SK-N-SH (cell line): ENCODE data around the gene BRD4.

Source experiments
- EZH2phosphoT487 ChIP-seq: fragments of 200-600 bp; sonication (generic); IDR thresholded peaks from 2 replicates; pipeline ENCODE4 v1.6.1; 2017; ENCODE audit warnings: low read depth, mixed run types, mild to moderate bottlenecking, antibody characterized with exemption, moderate library complexity, borderline replicate concordance
- JUND ChIP-seq: IDR thresholded peaks from 2 replicates; pipeline ENCODE4 v1.4.0; 2012
- SMC3 ChIP-seq: IDR thresholded peaks from 2 replicates; pipeline ENCODE4 v1.6.1; 2012; ENCODE audit warnings: low read depth, low read length, improper control_type of control experiment
- YY1 ChIP-seq: IDR thresholded peaks from 2 replicates; pipeline ENCODE4 v1.4.0; 2012; ENCODE audit warnings: low read depth, mild to moderate bottlenecking
- TF ChIP-seq, protein P1 (sequence below): fragments of 200-600 bp; sonication (generic); IDR thresholded peaks from 2 replicates; pipeline ENCODE4 v1.6.1; 2017; ENCODE audit warnings: antibody characterized with exemption, mild to moderate bottlenecking, moderate library complexity

DNA sequence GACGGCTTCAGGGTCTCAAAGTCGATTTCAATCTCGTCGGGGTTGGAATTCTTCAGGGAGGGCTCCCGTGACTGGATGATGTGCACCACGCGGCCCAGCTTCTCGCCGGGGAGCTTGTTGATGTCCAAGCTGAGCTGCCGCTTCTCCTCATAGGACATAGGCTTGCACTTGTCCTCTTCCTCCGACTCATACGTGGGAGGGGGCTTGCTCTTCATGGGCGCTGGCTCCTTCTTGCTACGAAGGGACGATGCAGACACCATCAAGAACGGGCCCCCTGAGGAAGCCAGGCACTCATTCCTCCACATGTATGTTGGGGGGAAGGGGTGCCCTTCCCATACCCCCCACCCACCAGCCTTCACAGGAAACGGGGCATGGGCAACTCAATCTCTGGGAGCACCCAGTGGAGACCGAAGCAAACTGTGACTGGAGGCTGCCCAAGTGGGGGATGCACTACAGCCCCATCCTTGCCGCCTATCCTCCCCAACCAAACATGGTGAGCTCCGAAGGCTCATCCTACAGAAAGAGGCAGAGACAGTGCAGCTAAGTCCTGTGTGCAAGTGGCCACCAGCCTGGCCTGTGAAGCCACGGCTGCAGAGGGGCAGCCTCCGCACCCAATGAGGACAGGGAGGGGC lies 76.9 kb downstream of the BRD4 start:
- TF ChIP-seq SMC3 (no peak), JUND (no peak), EZH2phosphoT487 (no peak), YY1 (no peak)
- TF ChIP-seq, protein P1, sequence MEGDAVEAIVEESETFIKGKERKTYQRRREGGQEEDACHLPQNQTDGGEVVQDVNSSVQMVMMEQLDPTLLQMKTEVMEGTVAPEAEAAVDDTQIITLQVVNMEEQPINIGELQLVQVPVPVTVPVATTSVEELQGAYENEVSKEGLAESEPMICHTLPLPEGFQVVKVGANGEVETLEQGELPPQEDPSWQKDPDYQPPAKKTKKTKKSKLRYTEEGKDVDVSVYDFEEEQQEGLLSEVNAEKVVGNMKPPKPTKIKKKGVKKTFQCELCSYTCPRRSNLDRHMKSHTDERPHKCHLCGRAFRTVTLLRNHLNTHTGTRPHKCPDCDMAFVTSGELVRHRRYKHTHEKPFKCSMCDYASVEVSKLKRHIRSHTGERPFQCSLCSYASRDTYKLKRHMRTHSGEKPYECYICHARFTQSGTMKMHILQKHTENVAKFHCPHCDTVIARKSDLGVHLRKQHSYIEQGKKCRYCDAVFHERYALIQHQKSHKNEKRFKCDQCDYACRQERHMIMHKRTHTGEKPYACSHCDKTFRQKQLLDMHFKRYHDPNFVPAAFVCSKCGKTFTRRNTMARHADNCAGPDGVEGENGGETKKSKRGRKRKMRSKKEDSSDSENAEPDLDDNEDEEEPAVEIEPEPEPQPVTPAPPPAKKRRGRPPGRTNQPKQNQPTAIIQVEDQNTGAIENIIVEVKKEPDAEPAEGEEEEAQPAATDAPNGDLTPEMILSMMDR = no peak
